Endothelial cell (in vitro differentiated cells): ENCODE data around the gene BMI1. TPM values are rescaled to one million over a fixed set of nuclear protein-coding genes. Genes with fewer than 3 reads are reported as not detected.

Source experiments
- DNase-seq: peaks from one replicate; pipeline ENCODE4 v3.0.0; 2021; ENCODE audit warnings: low spot score
- H3K27ac Mint-ChIP-seq: one replicate; pipeline ENCODE4 v1.8.0; 2021; ENCODE audit warnings: mixed read lengths, inconsistent platforms; ENCODE audit not compliant: unreplicated experiment
- H3K27me3 Mint-ChIP-seq: one replicate; pipeline ENCODE4 v1.8.0; 2021; ENCODE audit warnings: mild to moderate bottlenecking, moderate library complexity, mixed read lengths, inconsistent platforms; ENCODE audit not compliant: unreplicated experiment
- H3K36me3 Mint-ChIP-seq: one replicate; pipeline ENCODE4 v1.8.0; 2021; ENCODE audit warnings: mild to moderate bottlenecking, low read depth, mixed read lengths, inconsistent platforms; ENCODE audit not compliant: unreplicated experiment
- H3K4me1 Mint-ChIP-seq: one replicate; pipeline ENCODE4 v1.8.0; 2021; ENCODE audit warnings: mild to moderate bottlenecking, mixed read lengths, inconsistent platforms; ENCODE audit not compliant: unreplicated experiment
- H3K4me3 Mint-ChIP-seq: one replicate; pipeline ENCODE4 v1.8.0; 2021; ENCODE audit warnings: mild to moderate bottlenecking, mixed read lengths, inconsistent platforms; ENCODE audit not compliant: unreplicated experiment
- H3K9me3 Mint-ChIP-seq: one replicate; pipeline ENCODE4 v1.8.0; 2021; ENCODE audit warnings: mixed read lengths, inconsistent platforms; ENCODE audit not compliant: unreplicated experiment
- CTCF ChIP-seq: fragments of 200-600 bp; sonication (generic); IDR thresholded peaks from one replicate; pipeline ENCODE4 v1.5.0; 2021; ENCODE audit warnings: antibody characterized with exemption; ENCODE audit not compliant: unreplicated experiment
- total RNA-seq: library from RNA; stranded (reverse); fragmentation: NEBNext Ultra II Directional; extraction: Animal tissue kit (Norgen Biotek cat#: 25700); gene quantifications from one replicate; pipeline ENCODE4 v1.2.1, GENCODE V29; 2021; ENCODE audit not compliant: unreplicated experiment

Gene BMI1
- total RNA-seq, 1 donor from 2014 or later, result 23.6 TPM

GRCh38 chr10:22365233-22365632 lies 44.3 kb downstream of the BMI1 start:
- no peak for DNase-seq
- Mint-ChIP-seq H3K36me3 (no peaks in the 10 kb centered on the region), H3K9me3 (no peaks in the 10 kb centered on the region), H3K4me3 (no peak overlapping the region), H3K27ac (no peak overlapping the region), H3K4me1 (peaks cover 4% of the 10 kb centered on the region), H3K27me3 (no peaks in the 10 kb centered on the region)
- TF ChIP-seq CTCF, result no peak

- DNase-seq, result no peak
- TF ChIP-seq CTCF, result no peak
- Mint-ChIP-seq H3K4me1 (peaks cover under 1% of the 10 kb centered on the region), H3K36me3 (no peaks in the 10 kb centered on the region), H3K9me3 (no peaks in the 10 kb centered on the region), H3K27me3 (no peaks in the 10 kb centered on the region), H3K27ac (no peak overlapping the region), H3K4me3 (no peak overlapping the region)
These were observed 44.9 kb downstream of the BMI1 start for GRCh38 chr10:22365644-22366434.

- H3K27ac Mint-ChIP-seq, result no peak overlapping the region
- no peak for TF ChIP-seq CTCF
- no peaks in the 10 kb centered on the region for H3K36me3 Mint-ChIP-seq
- H3K9me3 Mint-ChIP-seq, result no peaks in the 10 kb centered on the region
- no peak for DNase-seq
- H3K4me1 Mint-ChIP-seq, result no peaks in the 10 kb centered on the region
- no peaks in the 10 kb centered on the region for H3K27me3 Mint-ChIP-seq
- H3K4me3 Mint-ChIP-seq, result no peak overlapping the region
These were observed 45.5 kb downstream of the BMI1 start for GRCh38 chr10:22366435-22366703.

- Mint-ChIP-seq H3K9me3 (no peaks in the 10 kb centered on the region), H3K27me3 (no peaks in the 10 kb centered on the region), H3K4me1 (no peaks in the 10 kb centered on the region), H3K36me3 (no peaks in the 10 kb centered on the region), H3K4me3 (no peak overlapping the region), H3K27ac (no peak overlapping the region)
- DNase-seq, result no peak
- no peak for TF ChIP-seq CTCF
These were observed 45.9 kb downstream of the BMI1 start for GRCh38 chr10:22366771-22367170.

- Mint-ChIP-seq H3K9me3 (no peaks in the 10 kb centered on the region), H3K4me1 (no peaks in the 10 kb centered on the region), H3K4me3 (no peak overlapping the region), H3K36me3 (no peaks in the 10 kb centered on the region), H3K27me3 (no peaks in the 10 kb centered on the region), H3K27ac (no peak overlapping the region)
- no peak for DNase-seq
- TF ChIP-seq CTCF, result no peak
These were observed 46.6 kb downstream of the BMI1 start for GRCh38 chr10:22367471-22367870.
